Measurements from ENCODE around the gene RPS6KA2.

The RPS6KA2 gene

GRCh38 chr6:166567107-166567506 is 59.9 kb downstream of the RPS6KA2 start:
- DNase-seq: no peak

- no peak for DNase-seq
Measured at GRCh38 chr6:166566026-166567011, 60.7 kb downstream of the RPS6KA2 start.

- DNase-seq: no peak
Measured at GRCh38 chr6:166565084-166565967, 61.7 kb downstream of the RPS6KA2 start.

GRCh38 chr6:166563805-166564204 is 63.2 kb downstream of the RPS6KA2 start:
- DNase-seq: no peak

- DNase-seq: no peak
Measured at GRCh38 chr6:166563200-166563599, 63.9 kb downstream of the RPS6KA2 start.

GRCh38 chr6:166562726-166563125 is 64.3 kb downstream of the RPS6KA2 start:
- no peak for DNase-seq

GRCh38 chr6:166561771-166562359 is 65.2 kb downstream of the RPS6KA2 start:
- DNase-seq: no peak

GRCh38 chr6:166560222-166560621 is 66.8 kb downstream of the RPS6KA2 start:
- DNase-seq: no peak

GRCh38 chr6:166559662-166560061 is 67.4 kb downstream of the RPS6KA2 start:
- DNase-seq: no peak

GRCh38 chr6:166559211-166559610 is 67.8 kb downstream of the RPS6KA2 start:
- no peak for DNase-seq

- no peak for DNase-seq
Measured at GRCh38 chr6:166558156-166559005, 68.7 kb downstream of the RPS6KA2 start.

GRCh38 chr6:166556863-166557322 is 70.2 kb downstream of the RPS6KA2 start:
- no peak for DNase-seq

GRCh38 chr6:166556336-166556735 is 70.7 kb downstream of the RPS6KA2 start:
- DNase-seq: no peak

GRCh38 chr6:166555086-166555485 is 72.0 kb downstream of the RPS6KA2 start:
- DNase-seq: no peak

- DNase-seq: no peak
Measured at GRCh38 chr6:166554316-166554715, 72.7 kb downstream of the RPS6KA2 start.

GRCh38 chr6:166553563-166554271 is 73.3 kb downstream of the RPS6KA2 start:
- no peak for DNase-seq

GRCh38 chr6:166552600-166552999 is 74.5 kb downstream of the RPS6KA2 start:
- no peak for DNase-seq

GRCh38 chr6:166551754-166552495 is 75.1 kb downstream of the RPS6KA2 start:
- DNase-seq: no peak

GRCh38 chr6:166546653-166547052 is 80.4 kb downstream of the RPS6KA2 start:
- DNase-seq: no peak

- DNase-seq: no peak
Measured at GRCh38 chr6:166545156-166546034, 81.7 kb downstream of the RPS6KA2 start.

Measured in NCI-H446 treated with DMSO at 0.1 percent for 48 hours (cell line).